HAP-1 (cell line): ENCODE data around the gene ZNF652.
"Not testable (repeated sequence)": the region's sequence is repeated elsewhere in the genome, so short reads cannot be mapped to it uniquely, and the experiment has no call there.

Experiments
- DNase-seq, 2 experiments: peaks; one replicate each; pipeline ENCODE4 v3.0.0-alpha.2; 2016 to 2020; ENCODE audit warnings: low spot score in 2 of 2
- H3K27me3 ChIP-seq: fragments of 250-450 bp; sonication (Bioruptor Pico); 2 replicates; pipeline ENCODE4 v1.5.1; 2020; ENCODE audit warnings: low read depth, mild to moderate bottlenecking, moderate library complexity
- H3K36me3 ChIP-seq: fragments of 250-450 bp; sonication (Bioruptor Pico); replicated peaks from 2 replicates; pipeline ENCODE4 v1.5.1; 2020; ENCODE audit warnings: mild to moderate bottlenecking
- H3K4me1 ChIP-seq: fragments of 250-450 bp; sonication (Bioruptor Pico); 2 replicates; pipeline ENCODE4 v1.5.1; 2020; ENCODE audit warnings: mild to moderate bottlenecking
- H3K4me3 ChIP-seq: fragments of 250-450 bp; sonication (Bioruptor Pico); 2 replicates; pipeline ENCODE4 v1.5.1; 2020; ENCODE audit warnings: mild to moderate bottlenecking, moderate library complexity
- H3K9me3 ChIP-seq: fragments of 250-450 bp; sonication (Bioruptor Pico); 2 replicates; pipeline ENCODE4 v1.5.1; 2020; ENCODE audit warnings: mild to moderate bottlenecking, moderate library complexity
- in situ Hi-C: fragments of 300-500 bp; cut with MboI; formaldehyde crosslinking; loops from 3 replicates; pipeline ENCODE4 v1.14.3; 2020; ENCODE audit warnings: low sequenced_read_pairs, inconsistent platforms, mixed read lengths

Gene ZNF652

GRCh38 chr17:49393491-49394255 is 31.6 kb upstream of the ZNF652 start:
- Histone ChIP-seq H3K36me3 (no peaks in the 10 kb centered on the region), H3K27me3 (no peaks in the 10 kb centered on the region), H3K4me3 (no peak overlapping the region), H3K4me1 (peaks cover 7% of the 10 kb centered on the region), H3K9me3 (no peaks in the 10 kb centered on the region)
- no peak for DNase-seq
- in situ Hi-C loops, result loop anchor here (25.0 kb wide), 1 partner anchor 206 kb away; no protein-coding TSS in a partner anchor

GRCh38 chr17:49390548-49391324 is 28.7 kb upstream of the ZNF652 start:
- Histone ChIP-seq H3K36me3 (no peaks in the 10 kb centered on the region), H3K9me3 (no peaks in the 10 kb centered on the region), H3K27me3 (no peaks in the 10 kb centered on the region), H3K4me1 (peaks cover 7% of the 10 kb centered on the region), H3K4me3 (no peak overlapping the region)
- in situ Hi-C loops, result loop anchor here (25.0 kb wide), 1 partner anchor 203 kb away; no protein-coding TSS in a partner anchor
- no peak for DNase-seq

- not testable (repeated sequence) for H3K4me1 ChIP-seq, H3K4me3 ChIP-seq, H3K9me3 ChIP-seq, H3K27me3 ChIP-seq, H3K36me3 ChIP-seq
- in situ Hi-C loops, result loop anchor here (25.0 kb wide), 1 partner anchor 202 kb away; no protein-coding TSS in a partner anchor
- DNase-seq, result peak in 1 of 2 experiments; percentile 27
Observed at GRCh38 chr17:49389514-49390347, 27.7 kb upstream of the ZNF652 start.

GRCh38 chr17:49388692-49389513 is 26.9 kb upstream of the ZNF652 start:
- Histone ChIP-seq H3K27me3 (no peaks in the 10 kb centered on the region), H3K4me1 (peaks cover 7% of the 10 kb centered on the region), H3K36me3 (no peaks in the 10 kb centered on the region), H3K4me3 (no peak overlapping the region), H3K9me3 (no peaks in the 10 kb centered on the region)
- no peak for DNase-seq
- in situ Hi-C loops, result loop anchor here (25.0 kb wide), 1 partner anchor 202 kb away; no protein-coding TSS in a partner anchor

GRCh38 chr17:49388290-49388640 is 26.2 kb upstream of the ZNF652 start:
- Histone ChIP-seq H3K4me3 (no peak overlapping the region), H3K36me3 (no peaks in the 10 kb centered on the region), H3K27me3 (no peaks in the 10 kb centered on the region), H3K9me3 (no peaks in the 10 kb centered on the region), H3K4me1 (peaks cover 7% of the 10 kb centered on the region)
- no peak for DNase-seq
- in situ Hi-C loops, result loop anchor here (25.0 kb wide), 1 partner anchor 201 kb away; no protein-coding TSS in a partner anchor

- in situ Hi-C loops, result loop anchor here (25.0 kb wide), 1 partner anchor 200 kb away; no protein-coding TSS in a partner anchor
- Histone ChIP-seq H3K9me3 (no peaks in the 10 kb centered on the region), H3K4me3 (no peak overlapping the region), H3K36me3 (no peaks in the 10 kb centered on the region), H3K27me3 (no peaks in the 10 kb centered on the region), H3K4me1 (peaks cover 7% of the 10 kb centered on the region)
- DNase-seq, result no peak
Observed at GRCh38 chr17:49387498-49388289, 25.6 kb upstream of the ZNF652 start.

- peaks cover 7% of the 10 kb centered on the region for H3K4me1 ChIP-seq
- H3K4me3 ChIP-seq, result no peak overlapping the region
- no peaks in the 10 kb centered on the region for H3K9me3 ChIP-seq
- in situ Hi-C loops, result loop anchor here (25.0 kb wide), 1 partner anchor 199 kb away; no protein-coding TSS in a partner anchor
- no peak for DNase-seq
- H3K27me3 ChIP-seq, result no peaks in the 10 kb centered on the region
- H3K36me3 ChIP-seq, result no peaks in the 10 kb centered on the region
Observed at GRCh38 chr17:49386373-49386772, 24.3 kb upstream of the ZNF652 start.

- H3K27me3 ChIP-seq, result no peaks in the 10 kb centered on the region
- in situ Hi-C loops, result loop anchor here (25.0 kb wide), 1 partner anchor 198 kb away; no protein-coding TSS in a partner anchor
- H3K4me3 ChIP-seq, result no peak overlapping the region
- no peak for DNase-seq
- H3K4me1 ChIP-seq, result no peaks in the 10 kb centered on the region; the same call in 1 of the 2 replicates
- no peaks in the 10 kb centered on the region for H3K9me3 ChIP-seq
- no peaks in the 10 kb centered on the region for H3K36me3 ChIP-seq
Observed at GRCh38 chr17:49384951-49385350, 22.9 kb upstream of the ZNF652 start.

GRCh38 chr17:49383060-49383459 is 21.0 kb upstream of the ZNF652 start:
- no peak overlapping the region for H3K4me3 ChIP-seq
- DNase-seq, result no peak
- H3K36me3 ChIP-seq, result no peaks in the 10 kb centered on the region
- H3K4me1 ChIP-seq, result no peaks in the 10 kb centered on the region
- peaks cover 2% of the 10 kb centered on the region; the same call in 1 of the 2 replicates for H3K9me3 ChIP-seq
- no peaks in the 10 kb centered on the region for H3K27me3 ChIP-seq
- in situ Hi-C loops, result loop anchor here (25.0 kb wide), 1 partner anchor 196 kb away; no protein-coding TSS in a partner anchor

- no peaks in the 10 kb centered on the region for H3K4me1 ChIP-seq
- in situ Hi-C loops, result loop anchor here (25.0 kb wide), 1 partner anchor 195 kb away; no protein-coding TSS in a partner anchor
- no peaks in the 10 kb centered on the region for H3K27me3 ChIP-seq
- peaks cover 2% of the 10 kb centered on the region; the same call in 1 of the 2 replicates for H3K9me3 ChIP-seq
- no peak overlapping the region for H3K4me3 ChIP-seq
- H3K36me3 ChIP-seq, result no peaks in the 10 kb centered on the region
- DNase-seq, result no peak
Observed at GRCh38 chr17:49382556-49382955, 20.5 kb upstream of the ZNF652 start.

- Histone ChIP-seq H3K9me3 (peaks cover 2% of the 10 kb centered on the region; the same call in 1 of the 2 replicates), H3K4me3 (no peak overlapping the region), H3K4me1 (no peaks in the 10 kb centered on the region), H3K36me3 (no peaks in the 10 kb centered on the region), H3K27me3 (no peaks in the 10 kb centered on the region)
- DNase-seq, result no peak
- in situ Hi-C loops, result loop anchor here (25.0 kb wide), 1 partner anchor 194 kb away; no protein-coding TSS in a partner anchor
Observed at GRCh38 chr17:49381793-49382192, 19.7 kb upstream of the ZNF652 start.

- H3K4me3 ChIP-seq, result no peak overlapping the region
Observed at GRCh38 chr17:49381033-49381432, 19.0 kb upstream of the ZNF652 start.

More at GRCh38 chr17:49381033-49381432, 19.0 kb upstream of the ZNF652 start:
- H3K27me3 ChIP-seq, result no peaks in the 10 kb centered on the region
- DNase-seq, result no peak
- no peaks in the 10 kb centered on the region for H3K4me1 ChIP-seq
- in situ Hi-C loops, result loop anchor here (25.0 kb wide), 1 partner anchor 194 kb away; no protein-coding TSS in a partner anchor
- H3K9me3 ChIP-seq, result peaks cover 2% of the 10 kb centered on the region; the same call in 1 of the 2 replicates
- no peaks in the 10 kb centered on the region for H3K36me3 ChIP-seq
